Central memory CD4-positive, alpha-beta T cell (primary cell): ENCODE measurements around the gene CHD2.
"Not testable (repeated sequence)": the region's sequence is repeated elsewhere in the genome, so short reads cannot be mapped to it uniquely, and the experiment has no call there.

Source experiments
- DNase-seq: peaks from one replicate; pipeline ENCODE4 v3.0.0; 2022

The CHD2 gene

GRCh38 chr15:93037820-93038705 is 137.9 kb downstream of the CHD2 start:
- no peak for DNase-seq

GRCh38 chr15:93039562-93040287 is 139.6 kb downstream of the CHD2 start:
- not testable (repeated sequence) for DNase-seq

- no peak for DNase-seq
Measured at GRCh38 chr15:93040288-93041158, 140.4 kb downstream of the CHD2 start.

GRCh38 chr15:93041159-93041547 is 141.0 kb downstream of the CHD2 start:
- no peak for DNase-seq

GRCh38 chr15:93042211-93042610 is 142.1 kb downstream of the CHD2 start:
- DNase-seq, result no peak

GRCh38 chr15:93042691-93043378 is 142.7 kb downstream of the CHD2 start:
- no peak for DNase-seq

GRCh38 chr15:93043621-93044300 is 143.6 kb downstream of the CHD2 start:
- no peak for DNase-seq

GRCh38 chr15:93044301-93045190 is 144.4 kb downstream of the CHD2 start:
- DNase-seq, result no peak

- no peak for DNase-seq
Measured at GRCh38 chr15:93045191-93045785, 145.2 kb downstream of the CHD2 start.

- DNase-seq, result no peak
Measured at GRCh38 chr15:93046120-93046519, 146.0 kb downstream of the CHD2 start.

- DNase-seq, result no peak
Measured at GRCh38 chr15:93046721-93047120, 146.6 kb downstream of the CHD2 start.

- peak; percentile 36 for DNase-seq
Measured at GRCh38 chr15:93047621-93048425, 147.7 kb downstream of the CHD2 start.

- DNase-seq, result no peak
Measured at GRCh38 chr15:93048426-93048721, 148.2 kb downstream of the CHD2 start.

GRCh38 chr15:93048759-93049161 is 148.6 kb downstream of the CHD2 start:
- DNase-seq, result no peak

- no peak for DNase-seq
Measured at GRCh38 chr15:93049233-93049632, 149.1 kb downstream of the CHD2 start.

GRCh38 chr15:93049914-93050578 is 149.9 kb downstream of the CHD2 start:
- DNase-seq, result no peak

- DNase-seq, result no peak
Measured at GRCh38 chr15:93050648-93051047, 150.5 kb downstream of the CHD2 start.

- no peak for DNase-seq
Measured at GRCh38 chr15:93051236-93052089, 151.3 kb downstream of the CHD2 start.
